Fibroblast of the aortic adventitia (primary cell): ENCODE results near the gene RBMS2. TPM values are rescaled to one million over a fixed set of nuclear protein-coding genes. Genes with fewer than 3 reads are reported as not detected.

ENCODE experiments used
- DNase-seq: peaks from one replicate; pipeline ENCODE4 v3.0.0-alpha.2; 2010; ENCODE audit warnings: low read depth
- H3K4me3 ChIP-seq: 2 replicates; pipeline ENCODE4 v1.5.1; 2011; ENCODE audit warnings: low read depth, mild to moderate bottlenecking, control low read depth, low read length, moderate library complexity
- total RNA-seq: library from RNA; depleted of rRNA; stranded (reverse); fragments of >200 nt; gene quantifications from 2 replicates; pipeline ENCODE4 v1.2.3, GENCODE V29; 2012; ENCODE audit warnings: low replicate concordance
- TF ChIP-seq, protein P1 (sequence below): IDR thresholded peaks from 2 replicates; pipeline ENCODE4 v1.5.1; 2011; ENCODE audit warnings: mild to moderate bottlenecking, low read length, control low read depth, inconsistent platforms; ENCODE audit not compliant: insufficient read depth

RBMS2 gene
- total RNA-seq, 1 donor: 19.2 TPM

- H3K4me3 ChIP-seq: no peak overlapping the region
- DNase-seq: no peak
- TF ChIP-seq, protein P1, sequence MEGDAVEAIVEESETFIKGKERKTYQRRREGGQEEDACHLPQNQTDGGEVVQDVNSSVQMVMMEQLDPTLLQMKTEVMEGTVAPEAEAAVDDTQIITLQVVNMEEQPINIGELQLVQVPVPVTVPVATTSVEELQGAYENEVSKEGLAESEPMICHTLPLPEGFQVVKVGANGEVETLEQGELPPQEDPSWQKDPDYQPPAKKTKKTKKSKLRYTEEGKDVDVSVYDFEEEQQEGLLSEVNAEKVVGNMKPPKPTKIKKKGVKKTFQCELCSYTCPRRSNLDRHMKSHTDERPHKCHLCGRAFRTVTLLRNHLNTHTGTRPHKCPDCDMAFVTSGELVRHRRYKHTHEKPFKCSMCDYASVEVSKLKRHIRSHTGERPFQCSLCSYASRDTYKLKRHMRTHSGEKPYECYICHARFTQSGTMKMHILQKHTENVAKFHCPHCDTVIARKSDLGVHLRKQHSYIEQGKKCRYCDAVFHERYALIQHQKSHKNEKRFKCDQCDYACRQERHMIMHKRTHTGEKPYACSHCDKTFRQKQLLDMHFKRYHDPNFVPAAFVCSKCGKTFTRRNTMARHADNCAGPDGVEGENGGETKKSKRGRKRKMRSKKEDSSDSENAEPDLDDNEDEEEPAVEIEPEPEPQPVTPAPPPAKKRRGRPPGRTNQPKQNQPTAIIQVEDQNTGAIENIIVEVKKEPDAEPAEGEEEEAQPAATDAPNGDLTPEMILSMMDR: no peak
Observed at GRCh38 chr12:56599797-56600196, 78.2 kb downstream of the RBMS2 start.

DNA sequence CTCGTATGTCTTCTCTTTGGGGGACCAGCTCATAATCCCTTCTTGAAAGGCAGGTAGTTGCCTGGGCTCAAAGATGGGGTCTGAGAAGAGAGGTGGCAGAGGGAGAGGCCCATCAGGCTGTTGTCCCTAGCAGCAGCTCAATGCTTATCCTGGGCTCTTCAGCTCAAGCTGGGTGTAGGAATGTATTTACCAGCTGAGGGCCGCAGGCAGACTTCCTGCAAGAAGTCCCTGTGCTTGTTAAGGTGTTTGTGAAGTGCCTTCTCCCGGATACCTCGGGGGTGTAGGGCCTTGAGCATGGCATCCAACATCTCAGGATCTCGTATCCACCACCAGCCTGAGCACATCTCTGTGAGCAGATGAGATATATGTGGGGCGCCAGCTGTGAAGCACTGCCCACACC is 79.1 kb downstream of the RBMS2 start:
- TF ChIP-seq, protein P1: no peak
- no peak overlapping the region for H3K4me3 ChIP-seq
- no peak for DNase-seq

- TF ChIP-seq, protein P1: no peak
- no peak for DNase-seq
Observed at GRCh38 chr12:56601503-56601902, 79.9 kb downstream of the RBMS2 start.

DNA sequence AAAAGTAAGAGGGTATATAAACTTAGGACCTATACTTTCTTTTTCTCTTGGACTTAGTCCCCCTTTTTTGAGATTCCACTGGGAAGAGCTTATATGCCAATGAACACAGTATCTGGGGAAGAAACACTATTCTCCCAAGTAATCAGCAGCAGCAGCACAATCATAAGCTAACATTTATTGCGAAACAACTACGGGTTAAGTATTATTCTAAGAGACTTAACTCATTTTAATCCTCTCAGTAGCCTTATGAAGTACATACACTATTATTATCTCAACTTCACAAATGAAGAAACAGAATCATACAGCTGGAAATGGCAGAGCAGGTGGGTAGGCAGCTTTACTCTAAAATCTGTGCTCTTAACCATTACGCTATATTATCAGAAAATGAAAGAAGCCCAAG is 80.6 kb downstream of the RBMS2 start:
- no peak overlapping the region for H3K4me3 ChIP-seq
- DNase-seq: no peak
- TF ChIP-seq, protein P1: no peak

More at GRCh38 chr12:56601503-56601902, 79.9 kb downstream of the RBMS2 start:
- H3K4me3 ChIP-seq: no peak overlapping the region

- no peak for DNase-seq
- H3K4me3 ChIP-seq: no peak overlapping the region
- TF ChIP-seq, protein P1: no peak
Observed at GRCh38 chr12:56604355-56604754, 82.7 kb downstream of the RBMS2 start.

DNA sequence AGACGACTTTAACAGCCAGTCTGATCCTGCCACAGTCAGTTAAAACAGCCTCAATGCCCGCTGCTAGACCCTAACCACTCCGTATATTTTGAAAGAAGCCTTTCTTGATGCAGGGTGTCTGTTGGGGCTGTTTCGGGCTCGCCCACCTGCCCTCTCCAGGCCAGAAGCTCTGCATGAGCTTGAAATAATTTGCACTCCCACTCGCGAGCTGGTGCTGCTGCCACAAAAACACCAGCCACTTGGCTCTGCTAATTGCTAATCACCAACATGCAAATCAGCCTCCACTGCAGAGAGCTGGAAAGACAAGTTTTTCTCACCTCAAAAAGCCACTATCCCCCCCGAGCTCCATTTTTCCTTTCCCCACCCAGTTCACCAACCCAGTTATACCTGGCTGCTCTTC is 93.0 kb downstream of the RBMS2 start:
- TF ChIP-seq, protein P1: no peak
- no peak overlapping the region for H3K4me3 ChIP-seq
- DNase-seq: no peak

- no peak for DNase-seq
- no peak overlapping the region for H3K4me3 ChIP-seq
- TF ChIP-seq, protein P1: no peak
Observed at GRCh38 chr12:56616244-56616643, 94.6 kb downstream of the RBMS2 start.
